Measurements from ENCODE around the gene SPECC1.

DNA sequence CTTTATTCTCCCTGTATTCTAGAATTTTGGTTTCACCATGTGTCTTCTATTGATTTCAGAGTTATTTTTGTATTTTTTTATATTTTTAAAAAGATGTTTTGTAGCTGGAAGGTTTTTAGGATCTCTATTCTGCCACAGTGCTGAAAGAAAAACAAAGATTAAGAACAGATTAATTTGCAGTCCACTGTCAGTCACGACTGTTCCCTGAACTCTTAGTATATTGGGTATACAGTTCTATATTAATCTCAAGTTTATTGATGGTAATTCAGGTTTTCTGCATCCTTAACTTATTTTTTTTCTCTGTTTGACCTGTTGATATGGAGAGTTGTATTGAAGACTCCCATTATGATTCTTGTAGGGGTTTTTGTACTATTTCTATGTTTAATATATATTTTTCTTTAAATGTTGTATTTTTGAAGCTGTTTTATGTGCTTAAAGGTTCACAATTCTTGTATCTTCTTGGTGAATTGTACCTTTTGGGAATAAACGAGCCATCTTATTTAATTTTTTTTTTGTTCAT lies 2.9 kb downstream of the SPECC1 start:
- TF ChIP-seq, protein P1, sequence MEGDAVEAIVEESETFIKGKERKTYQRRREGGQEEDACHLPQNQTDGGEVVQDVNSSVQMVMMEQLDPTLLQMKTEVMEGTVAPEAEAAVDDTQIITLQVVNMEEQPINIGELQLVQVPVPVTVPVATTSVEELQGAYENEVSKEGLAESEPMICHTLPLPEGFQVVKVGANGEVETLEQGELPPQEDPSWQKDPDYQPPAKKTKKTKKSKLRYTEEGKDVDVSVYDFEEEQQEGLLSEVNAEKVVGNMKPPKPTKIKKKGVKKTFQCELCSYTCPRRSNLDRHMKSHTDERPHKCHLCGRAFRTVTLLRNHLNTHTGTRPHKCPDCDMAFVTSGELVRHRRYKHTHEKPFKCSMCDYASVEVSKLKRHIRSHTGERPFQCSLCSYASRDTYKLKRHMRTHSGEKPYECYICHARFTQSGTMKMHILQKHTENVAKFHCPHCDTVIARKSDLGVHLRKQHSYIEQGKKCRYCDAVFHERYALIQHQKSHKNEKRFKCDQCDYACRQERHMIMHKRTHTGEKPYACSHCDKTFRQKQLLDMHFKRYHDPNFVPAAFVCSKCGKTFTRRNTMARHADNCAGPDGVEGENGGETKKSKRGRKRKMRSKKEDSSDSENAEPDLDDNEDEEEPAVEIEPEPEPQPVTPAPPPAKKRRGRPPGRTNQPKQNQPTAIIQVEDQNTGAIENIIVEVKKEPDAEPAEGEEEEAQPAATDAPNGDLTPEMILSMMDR (conservative IDR thresholded peaks at IDR 0.05; ENCODE audit: low read depth, low read length), result no peak
- TF ChIP-seq EZH2 (IDR thresholded peaks at IDR 0.05; ENCODE audit: low read length, unreplicated experiment), result no peak
- TF ChIP-seq EZH2phosphoT487 (IDR thresholded peaks at IDR 0.05; ENCODE audit: borderline replicate concordance, low read length), result no peak

Data from PC-3 (cell line).